GM12878 (cell line): ENCODE measurements around the gene EPOP. TPM values are rescaled to one million over a fixed set of nuclear protein-coding genes. Genes with fewer than 3 reads are reported as not detected.

Source experiments
- ATAC-seq: fragments of 200-7000 bp; cut with Tn5 transposase; 3 replicates; pipeline ENCODE4 v1.9.1; 2020; ENCODE audit warnings: mild to moderate bottlenecking, moderate library complexity
- BruUV-seq: library from RNA; stranded (reverse); fragments of 400-500 nt; replicated peaks from 2 replicates; lab custom pipeline; 2021; lab: Mats Ljungman, UMichigan
- CTCF ChIA-PET: fragments of 300-600 bp; sonication (Branson Sonifier 250); formaldehyde crosslinking; extraction: SDS; loops from one replicate; lab custom pipeline; 2021; ENCODE audit warnings: inconsistent platforms; lab: Yijun Ruan, JAX
- POLR2A ChIA-PET: fragments of 350-600 bp; formaldehyde crosslinking; extraction: SDS; loops from one replicate; lab custom pipeline; 2021; ENCODE audit warnings: inconsistent platforms; lab: Charles Lee
- RAD21 ChIA-PET: fragments of 300-600 bp; sonication (Branson Sonifier 250); formaldehyde crosslinking; loops from one replicate; lab custom pipeline; 2023; ENCODE audit warnings: antibody characterized with exemption; ENCODE audit not compliant: unreplicated experiment; lab: Charles Lee
- SMC1A ChIA-PET: fragments of 300-600 bp; sonication (Branson Sonifier 250); formaldehyde crosslinking; loops from one replicate; lab custom pipeline; 2023; ENCODE audit not compliant: unreplicated experiment, uncharacterized antibody; lab: Charles Lee
- DNase-seq: peaks from one replicate; pipeline ENCODE4 v3.0.0-alpha.2; 2011; ENCODE audit warnings: low read depth, low spot score
- FAIRE-seq: peaks from 3 replicates; lab custom pipeline; 2011; peaks lifted over from hg19 to GRCh38; lab: Jason Lieb, UNC
- H2AFZ ChIP-seq: 2 replicates; pipeline ENCODE4 v1.6.0; 2011; ENCODE audit warnings: low read depth, low read length, control low read depth; ENCODE audit not compliant: control insufficient read depth
- H3K27ac ChIP-seq: 2 replicates; pipeline ENCODE4 v1.5.1; 2011; ENCODE audit warnings: control low read depth; ENCODE audit not compliant: control insufficient read depth, insufficient read depth
- H3K27me3 ChIP-seq, 2 experiments: replicated peaks in 1 of 2; 2 replicates each; pipeline versions ENCODE4 v1.6.0 to v1.6.1; 2011; ENCODE audit warnings: low read length in 1 of 2; ENCODE audit not compliant: control insufficient read depth in 2 of 2, insufficient read depth in 2 of 2
- H3K36me3 ChIP-seq, 2 experiments: 2 replicates each; pipeline ENCODE4 v1.5.1; 2011; ENCODE audit warnings: low read length in 1 of 2; ENCODE audit not compliant: control insufficient read depth in 2 of 2, insufficient read depth in 2 of 2
- H3K4me1 ChIP-seq: 2 replicates; pipeline ENCODE4 v1.6.1; 2011; ENCODE audit warnings: mild to moderate bottlenecking, low read length, moderate library complexity, mixed read lengths; ENCODE audit not compliant: control insufficient read depth, insufficient read depth
- H3K4me2 ChIP-seq: 2 replicates; pipeline ENCODE4 v1.6.0; 2011; ENCODE audit warnings: control low read depth; ENCODE audit not compliant: control insufficient read depth, insufficient read depth
- H3K4me3 ChIP-seq: fragments of 200-600 bp; sonication (generic); 2 replicates; pipeline ENCODE4 v1.5.1; 2016
- H3K79me2 ChIP-seq: 2 replicates; pipeline ENCODE4 v1.6.0; 2011; ENCODE audit warnings: low read length; ENCODE audit not compliant: control insufficient read depth, insufficient read depth
- H3K9ac ChIP-seq: 2 replicates; pipeline ENCODE4 v1.8.0; 2011; ENCODE audit warnings: low read length, control low read depth, mixed read lengths; ENCODE audit not compliant: control insufficient read depth, insufficient read depth
- H3K9me3 ChIP-seq: replicated peaks from 3 replicates; pipeline ENCODE4 v1.5.1; 2011; ENCODE audit warnings: mild to moderate bottlenecking, low read length; ENCODE audit not compliant: control insufficient read depth, insufficient read depth
- H4K20me1 ChIP-seq: 2 replicates; pipeline ENCODE4 v1.6.0; 2011; ENCODE audit not compliant: control insufficient read depth, insufficient read depth
- BCLAF1 ChIP-seq: fragments of 450-650 bp; IDR thresholded peaks from 2 replicates; pipeline ENCODE4 v1.6.1; 2017; ENCODE audit warnings: antibody characterized with exemption, mild to moderate bottlenecking, moderate library complexity
- E4F1 ChIP-seq: fragments of 450-650 bp; IDR thresholded peaks from 2 replicates; pipeline ENCODE4 v1.6.1; 2018; ENCODE audit warnings: borderline replicate concordance, mild to moderate bottlenecking; ENCODE audit not compliant: partially characterized antibody
- HDAC6 ChIP-seq: fragments of 200-600 bp; sonication (generic); IDR thresholded peaks from one replicate; pipeline ENCODE4 v1.8.0; 2017; ENCODE audit warnings: antibody characterized with exemption; ENCODE audit not compliant: unreplicated experiment
- WGBS: methylation state at CpG from one replicate; pipeline ENCODE4 v1.1.6; 2016; ENCODE audit warnings: low lambda C conversion rate; ENCODE audit not compliant: insufficient replicate concordance, insufficient coverage; ENCODE audit errors: missing lambda C conversion rate; 5-methylcytosine and 5-hydroxymethylcytosine counted together
- in situ Hi-C: fragments of 300-500 bp; cut with MboI; formaldehyde crosslinking; loops from 9 replicates; pipeline ENCODE4 v1.14.3; 2018; ENCODE audit warnings: mixed read lengths
- intact Hi-C: fragments of 100-400 bp; cut with micrococcal nuclease; formaldehyde crosslinking; loops from one replicate; pipeline ENCODE4 v1.14.2; 2022; ENCODE audit not compliant: unreplicated experiment
- polyA plus RNA-seq, 11 experiments: library from polyadenylated mRNA; depleted of rRNA in 4 of 11; unstranded in 6 of 11; stranded (reverse) in 5 of 11; fragments of >200 nt; fragmentation: Nextera tagmentation in 4 of 11; fragmentation: Illumina TruSeq in 1 of 11; extraction: Ambion mirVana in 4 of 11; extraction: Trizol in 1 of 11; gene quantifications; 1 replicate in 1 of 11; 2 replicates in 10 of 11; pipeline versions ENCODE4 v1.2.1 to v1.2.3, GENCODE V29; 2011 to 2016; ENCODE audit warnings: inconsistent platforms in 2 of 11, missing spikeins in 2 of 11, low read depth in 1 of 11
- total RNA-seq, 4 experiments: library from RNA; depleted of rRNA in 3 of 4; stranded (reverse); fragments of >200 nt in 3 of 4; fragmentation: Illumina TruSeq in 1 of 4; extraction: Trizol in 1 of 4; gene quantifications; 2 replicates each; pipeline versions ENCODE4 v1.2.1 to v1.2.3, GENCODE V29; 2013 to 2021

Gene EPOP
- total and polyA plus RNA-seq, 10 of the 15 experiments (the other 5 are each of a cell fraction or from before 2014, with no cell fraction given) = 0.53 to 9.0 (median 3.7) TPM

GRCh38 chr17:38657824-38658740 is 16.7 kb downstream of the EPOP start:
- CTCF ChIA-PET = interaction anchor here (1.2 to 14.9 kb wide), 3 partner anchors 8 to 102 kb away, joined by 3 to 492 read pairs (median 59); no protein-coding TSS in a partner anchor
- Histone ChIP-seq H3K9me3 (no peaks in the 10 kb centered on the region), H3K4me3 (no peak overlapping the region)

More at GRCh38 chr17:38657824-38658740, 16.7 kb downstream of the EPOP start:
- H2AFZ ChIP-seq = peak overlapping the region; percentile 76
- DNase-seq (no peak), ATAC-seq (no peak), FAIRE-seq (no peak)
- no peak for TF ChIP-seq HDAC6
- no peak for TF ChIP-seq BCLAF1
- no peak for TF ChIP-seq E4F1
- H3K27ac ChIP-seq = no peak overlapping the region
- RAD21 ChIA-PET = interaction anchor here (1.2 to 13.5 kb wide), 3 partner anchors 53 to 99 kb away, joined by 3 to 294 read pairs (median 61); partner anchors contain the start of gene SRCIN1
- BruUV-seq = no TSS peak
- no peaks in the 10 kb centered on the region for H3K79me2 ChIP-seq
- 65% methylated on average over 15 of the region's 15 CpGs for WGBS
- peaks cover 50% of the 10 kb centered on the region for H3K4me1 ChIP-seq
- no peaks in the 10 kb centered on the region for H3K27me3 ChIP-seq
- peak overlapping the region; percentile 30; the same call in 1 of the 2 replicates for H3K4me2 ChIP-seq
- intact Hi-C loops = no loop called here
- H4K20me1 ChIP-seq = no peaks in the 10 kb centered on the region
- SMC1A ChIA-PET = interaction anchor here (1.0 to 2.1 kb wide), 4 partner anchors 10 to 104 kb away, joined by 3 to 7 read pairs (median 4); no protein-coding TSS in a partner anchor
- POLR2A ChIA-PET = interaction anchor here (0.5 kb wide), 1 partner anchor 213 kb away, joined by 4 read pairs; no protein-coding TSS in a partner anchor
- no peak overlapping the region for H3K9ac ChIP-seq
- in situ Hi-C loops = no loop called here
- no peaks in the 10 kb centered on the region for H3K36me3 ChIP-seq
